CD8-positive, alpha-beta memory T cell (primary cell): ENCODE data around the gene PRKAG1. TPM values are rescaled to one million over a fixed set of nuclear protein-coding genes. Genes with fewer than 3 reads are reported as not detected.

Experiments used
- CTCF ChIA-PET: fragments of 350-600 bp; sonication (Branson Sonifier 250); formaldehyde crosslinking; loops from one replicate; lab custom pipeline; 2021; ENCODE audit warnings: antibody characterized with exemption; lab: Charles Lee
- POLR2A ChIA-PET: fragments of 350-600 bp; sonication (Branson Sonifier 250); formaldehyde crosslinking; loops from one replicate; lab custom pipeline; 2021; ENCODE audit warnings: antibody characterized with exemption; lab: Charles Lee
- DNase-seq, 5 donors: peaks; one replicate each; pipeline versions ENCODE4 v3.0.0 to v3.0.0-alpha.2; 2020 to 2022; ENCODE audit warnings: mixed read lengths in 1 of 5
- H3K27ac ChIP-seq: one replicate; pipeline ENCODE4 v1.7.0; 2013; ENCODE audit warnings: low read depth, mild to moderate bottlenecking, low read length, moderate library complexity
- H3K27me3 ChIP-seq: 2 replicates; pipeline ENCODE4 v1.7.0; 2013; ENCODE audit warnings: low read length, mild to moderate bottlenecking; ENCODE audit not compliant: insufficient read depth, poor library complexity, severe bottlenecking
- H3K36me3 ChIP-seq: 2 replicates; pipeline ENCODE4 v1.7.0; 2013; ENCODE audit warnings: mild to moderate bottlenecking, low read length, moderate library complexity; ENCODE audit not compliant: insufficient read depth
- H3K4me1 ChIP-seq: 2 replicates; pipeline ENCODE4 v1.7.0; 2013; ENCODE audit warnings: mild to moderate bottlenecking, low read length, moderate library complexity; ENCODE audit not compliant: insufficient read depth
- H3K4me3 ChIP-seq: 2 replicates; pipeline ENCODE4 v1.7.0; 2013; ENCODE audit warnings: mild to moderate bottlenecking, low read length
- H3K9me3 ChIP-seq: 2 replicates; pipeline ENCODE4 v1.7.0; 2013; ENCODE audit warnings: mild to moderate bottlenecking, low read length
- H3K27ac Mint-ChIP-seq, 8 donors: one replicate each; pipeline ENCODE4 v1.8.0; 2020 to 2021; ENCODE audit warnings: mixed read lengths in 8 of 8, mild to moderate bottlenecking in 6 of 8, inconsistent platforms in 3 of 8, moderate library complexity in 3 of 8
- H3K27me3 Mint-ChIP-seq, 2 donors: one replicate each; pipeline ENCODE4 v1.8.0; 2020 to 2021; ENCODE audit warnings: mixed read lengths in 2 of 2, mild to moderate bottlenecking in 1 of 2, moderate library complexity in 1 of 2
- H3K36me3 Mint-ChIP-seq, 3 donors: one replicate each; pipeline ENCODE4 v1.8.0; 2020 to 2021; ENCODE audit warnings: mixed read lengths in 3 of 3, inconsistent platforms in 1 of 3, mild to moderate bottlenecking in 1 of 3
- H3K4me1 Mint-ChIP-seq, 3 donors: one replicate each; pipeline ENCODE4 v1.8.0; 2020 to 2021; ENCODE audit warnings: mixed read lengths in 3 of 3, inconsistent platforms in 1 of 3, mild to moderate bottlenecking in 1 of 3
- H3K4me3 Mint-ChIP-seq, 7 donors: one replicate each; pipeline ENCODE4 v1.8.0; 2020 to 2021; ENCODE audit warnings: mixed read lengths in 7 of 7, mild to moderate bottlenecking in 6 of 7, moderate library complexity in 4 of 7, inconsistent platforms in 2 of 7
- H3K9me3 Mint-ChIP-seq, 5 donors: one replicate each; pipeline ENCODE4 v1.8.0; 2020 to 2022; ENCODE audit warnings: mixed read lengths in 5 of 5, mild to moderate bottlenecking in 3 of 5, moderate library complexity in 2 of 5, inconsistent platforms in 1 of 5
- polyA plus RNA-seq: library from polyadenylated mRNA; unstranded; fragments of 300-500 nt; fragmentation: Illumina TruSeq; gene quantifications from one replicate; pipeline ENCODE4 v1.2.3, GENCODE V29; 2021
- total RNA-seq, 2 experiments: library from RNA; stranded (reverse); gene quantifications; one replicate each; pipeline ENCODE4 v1.2.3, GENCODE V29; 2021

PRKAG1 gene
- total and polyA plus RNA-seq, 3 experiments from 2014 or later: 45.9 to 78.3 (median 73.3) TPM

- no peak overlapping the region for H3K4me3 ChIP-seq
- Mint-ChIP-seq H3K27ac (peak overlapping the region; percentile 75 to 99 (median 90)), H3K36me3 (peaks cover 0 to 6% (median 0%) of the 10 kb centered on the region in 3 donors), H3K27me3 (peaks cover 4 to 9% of the 10 kb centered on the region in 2 donors), H3K4me3 (peak overlapping the region in 6 of 7 donors; percentile 36 to 97 (median 90)), H3K9me3 (no peaks in the 10 kb centered on the region), H3K4me1 (peaks cover 39 to 48% (median 44%) of the 10 kb centered on the region in 3 donors)
- DNase-seq: no peak
- no peaks in the 10 kb centered on the region for H3K9me3 ChIP-seq
- no peak overlapping the region for H3K27ac ChIP-seq
- POLR2A ChIA-PET: interaction anchor here (0.7 to 1.1 kb wide), 3 partner anchors 13 to 116 kb away, joined by 3 to 5 read pairs (median 4); partner anchors contain the start of gene FKBP11
- H3K4me1 ChIP-seq: peaks cover 44% of the 10 kb centered on the region
- CTCF ChIA-PET: interaction anchor here (0.7 to 18.0 kb wide), 6 partner anchors 15 to 130 kb away, joined by 3 to 237 read pairs (median 4); partner anchors contain the start of genes DDN and FKBP11
- H3K36me3 ChIP-seq: no peaks in the 10 kb centered on the region
- peaks cover 6% of the 10 kb centered on the region for H3K27me3 ChIP-seq
These were observed 36.0 kb downstream of the PRKAG1 start for GRCh38 chr12:48982397-48983080.

GRCh38 chr12:48981757-48982157, 36.8 kb downstream of the PRKAG1 start:
- Mint-ChIP-seq H3K27ac (peak overlapping the region; percentile 75 to 99 (median 92)), H3K36me3 (peaks cover 0 to 6% (median 0%) of the 10 kb centered on the region in 3 donors), H3K4me1 (peaks cover 43 to 55% (median 52%) of the 10 kb centered on the region in 3 donors), H3K27me3 (peaks cover 4 to 11% of the 10 kb centered on the region in 2 donors), H3K4me3 (peak overlapping the region; percentile 86 to 97 (median 90)), H3K9me3 (no peaks in the 10 kb centered on the region)
- Histone ChIP-seq H3K4me3 (peak overlapping the region; percentile 89), H3K9me3 (no peaks in the 10 kb centered on the region), H3K27ac (no peak overlapping the region), H3K36me3 (no peaks in the 10 kb centered on the region), H3K27me3 (peaks cover 6% of the 10 kb centered on the region), H3K4me1 (peaks cover 48% of the 10 kb centered on the region)
- POLR2A ChIA-PET: interaction anchor here (0.7 to 2.4 kb wide), 6 partner anchors 12 to 129 kb away, joined by 3 to 14 read pairs (median 4); partner anchors contain the start of genes ARF3, DDX23 and FKBP11
- DNase-seq: no peak
- CTCF ChIA-PET: interaction anchor here (0.7 to 18.0 kb wide), 5 partner anchors 16 to 129 kb away, joined by 3 to 237 read pairs (median 5); partner anchors contain the start of genes DDN and FKBP11

- Histone ChIP-seq H3K4me3 (peak overlapping the region; percentile 89), H3K36me3 (no peaks in the 10 kb centered on the region), H3K27me3 (peaks cover 6% of the 10 kb centered on the region), H3K27ac (peak overlapping the region; percentile 67), H3K4me1 (peaks cover 48% of the 10 kb centered on the region), H3K9me3 (no peaks in the 10 kb centered on the region)
- POLR2A ChIA-PET: interaction anchor here (0.8 to 2.4 kb wide), 7 partner anchors 9 to 128 kb away, joined by 3 to 14 read pairs (median 4); partner anchors contain the start of genes ARF3, DDX23, FKBP11 and WNT10B
- peak overlapping the region; percentile 86 to 97 (median 90) for H3K4me3 Mint-ChIP-seq
- peak; percentile 44 to 78 (median 61) for DNase-seq
- peaks cover 43 to 56% (median 52%) of the 10 kb centered on the region in 3 donors for H3K4me1 Mint-ChIP-seq
- no peaks in the 10 kb centered on the region for H3K9me3 Mint-ChIP-seq
- H3K27ac Mint-ChIP-seq: peak overlapping the region; percentile 75 to 99 (median 94)
- peaks cover 4 to 11% of the 10 kb centered on the region in 2 donors for H3K27me3 Mint-ChIP-seq
- peaks cover 0 to 6% (median 0%) of the 10 kb centered on the region in 3 donors for H3K36me3 Mint-ChIP-seq
- CTCF ChIA-PET: interaction anchor here (1.1 to 18.0 kb wide), 8 partner anchors 10 to 157 kb away, joined by 3 to 237 read pairs (median 25); partner anchors contain the start of genes ARF3, DDN, DDX23 and WNT10B
These were observed 37.4 kb downstream of the PRKAG1 start for GRCh38 chr12:48980953-48981756.

GRCh38 chr12:48980389-48980952, 38.1 kb downstream of the PRKAG1 start:
- Mint-ChIP-seq H3K36me3 (peaks cover 0 to 6% (median 0%) of the 10 kb centered on the region in 3 donors), H3K4me3 (peak overlapping the region; percentile 86 to 97 (median 90)), H3K9me3 (no peaks in the 10 kb centered on the region), H3K4me1 (peaks cover 43 to 56% (median 52%) of the 10 kb centered on the region in 3 donors), H3K27me3 (peaks cover 0 to 11% of the 10 kb centered on the region in 2 donors), H3K27ac (peak overlapping the region; percentile 75 to 99 (median 94))
- peak in 4 of 5 donors; percentile 16 to 64 (median 32) for DNase-seq
- Histone ChIP-seq H3K27ac (peak overlapping the region; percentile 67), H3K9me3 (no peaks in the 10 kb centered on the region), H3K36me3 (no peaks in the 10 kb centered on the region), H3K4me3 (peak overlapping the region; percentile 89), H3K4me1 (peaks cover 48% of the 10 kb centered on the region), H3K27me3 (peaks cover 6% of the 10 kb centered on the region)
- POLR2A ChIA-PET: interaction anchor here (1.1 to 3.4 kb wide), 7 partner anchors 9 to 128 kb away, joined by 3 to 18 read pairs (median 4); partner anchors contain the start of genes ARF3, DDX23 and WNT10B
- CTCF ChIA-PET: interaction anchor here (0.9 to 18.0 kb wide), 14 partner anchors 7 to 156 kb away, joined by 3 to 237 read pairs (median 11); partner anchors contain the start of genes ARF3, DDN, DDX23 and FKBP11

- peak overlapping the region; percentile 89 for H3K4me3 ChIP-seq
- H3K4me3 Mint-ChIP-seq: peak overlapping the region; percentile 86 to 97 (median 90)
- ChIA-PET POLR2A (interaction anchor here (0.9 to 3.4 kb wide), 10 partner anchors 8 to 127 kb away, joined by 3 to 18 read pairs (median 4); partner anchors contain the start of genes ARF3, DDX23, FKBP11 and WNT10B), CTCF (interaction anchor here (0.9 to 18.0 kb wide), 15 partner anchors 8 to 156 kb away, joined by 3 to 237 read pairs (median 8); partner anchors contain the start of genes ARF3, DDN, DDX23 and FKBP11)
- H3K27me3 ChIP-seq: peaks cover 6% of the 10 kb centered on the region
- peak overlapping the region; percentile 67 for H3K27ac ChIP-seq
- peak; percentile 41 to 77 (median 61) for DNase-seq
- H3K9me3 ChIP-seq: no peaks in the 10 kb centered on the region
- peaks cover 48% of the 10 kb centered on the region for H3K4me1 ChIP-seq
- H3K4me1 Mint-ChIP-seq: peaks cover 43 to 56% (median 52%) of the 10 kb centered on the region in 3 donors
- no peaks in the 10 kb centered on the region for H3K36me3 ChIP-seq
- peak overlapping the region; percentile 75 to 99 (median 94) for H3K27ac Mint-ChIP-seq
- H3K36me3 Mint-ChIP-seq: peaks cover 0 to 6% (median 0%) of the 10 kb centered on the region in 3 donors
- H3K9me3 Mint-ChIP-seq: no peaks in the 10 kb centered on the region
- peaks cover 0 to 11% of the 10 kb centered on the region in 2 donors for H3K27me3 Mint-ChIP-seq
These were observed 38.8 kb downstream of the PRKAG1 start for GRCh38 chr12:48979602-48980388.

- H3K4me1 Mint-ChIP-seq: peaks cover 43 to 56% (median 52%) of the 10 kb centered on the region in 3 donors
- H3K4me1 ChIP-seq: peaks cover 48% of the 10 kb centered on the region
- H3K27me3 ChIP-seq: peaks cover 11% of the 10 kb centered on the region
- H3K27ac ChIP-seq: peak overlapping the region; percentile 67
- H3K9me3 Mint-ChIP-seq: no peaks in the 10 kb centered on the region
- peaks cover 0 to 12% of the 10 kb centered on the region in 2 donors for H3K27me3 Mint-ChIP-seq
- CTCF ChIA-PET: interaction anchor here (0.9 to 18.0 kb wide), 21 partner anchors 8 to 163 kb away, joined by 3 to 237 read pairs (median 7); partner anchors contain the start of genes ARF3, DDN, DDX23 and FKBP11
- POLR2A ChIA-PET: interaction anchor here (0.9 to 3.4 kb wide), 10 partner anchors 9 to 126 kb away, joined by 3 to 18 read pairs (median 4); partner anchors contain the start of genes ARF3, DDX23 and FKBP11
- peak overlapping the region; percentile 86 to 97 (median 90) for H3K4me3 Mint-ChIP-seq
- no peaks in the 10 kb centered on the region for H3K36me3 ChIP-seq
- H3K27ac Mint-ChIP-seq: peak overlapping the region; percentile 64 to 99 (median 94)
- peaks cover 0 to 6% (median 2%) of the 10 kb centered on the region in 3 donors for H3K36me3 Mint-ChIP-seq
- no peaks in the 10 kb centered on the region for H3K9me3 ChIP-seq
- peak overlapping the region; percentile 89 for H3K4me3 ChIP-seq
- peak in 1 of 5 donors; percentile 13 for DNase-seq
These were observed 39.6 kb downstream of the PRKAG1 start for GRCh38 chr12:48978741-48979601.
